ENCODE results near the gene PSMB1.
"Not testable (repeated sequence)": the region's sequence is repeated elsewhere in the genome, so short reads cannot be mapped to it uniquely, and the experiment has no call there.

PSMB1 gene

GRCh38 chr6:170529839-170530469 lies 23.2 kb downstream of the PSMB1 start:
- H3K4me3 ChIP-seq (replicated peaks; ENCODE audit: insufficient read depth, low read length) = no peak overlapping the region
- peak in 1 of 2 experiments; percentile 68 for DNase-seq (ENCODE audit: low read depth in 1 of 2, low spot score in 1 of 2)
- no peaks in the 10 kb centered on the region for H3K27me3 ChIP-seq (ENCODE audit: insufficient read depth, poor library complexity, severe bottlenecking)
- peak; percentile 87 for TF ChIP-seq CTCF (IDR thresholded peaks at IDR 0.05; ENCODE audit: insufficient read depth, low read length)
- no peak for TF ChIP-seq POLR2AphosphoS5 (IDR thresholded peaks at IDR 0.05; ENCODE audit: low read depth)
- H3K27ac ChIP-seq (replicated peaks) = no peak overlapping the region

GRCh38 chr6:170527995-170528394 lies 25.1 kb downstream of the PSMB1 start:
- DNase-seq (ENCODE audit: low read depth in 1 of 2, low spot score in 1 of 2); H3K27me3 ChIP-seq (ENCODE audit: insufficient read depth, poor library complexity, severe bottlenecking); H3K27ac ChIP-seq (replicated peaks); H3K4me3 ChIP-seq (replicated peaks; ENCODE audit: insufficient read depth, low read length): not testable (repeated sequence)

- Histone ChIP-seq H3K27me3 (ENCODE audit: insufficient read depth, poor library complexity, severe bottlenecking) (no peaks in the 10 kb centered on the region), H3K4me3 (replicated peaks; ENCODE audit: insufficient read depth, low read length) (no peak overlapping the region), H3K27ac (replicated peaks) (no peak overlapping the region)
- TF ChIP-seq REST (IDR thresholded peaks at IDR 0.05; ENCODE audit: insufficient replicate concordance, low read depth) = no peak
- TF ChIP-seq CTCF (IDR thresholded peaks at IDR 0.05; ENCODE audit: insufficient read depth, low read length) = no peak
- TF ChIP-seq POLR2AphosphoS5 (IDR thresholded peaks at IDR 0.05; ENCODE audit: low read depth) = no peak
- TF ChIP-seq GABPA (IDR thresholded peaks at IDR 0.05; ENCODE audit: low read depth) = no peak
- no peak for TF ChIP-seq SPI1 (IDR thresholded peaks at IDR 0.05; ENCODE audit: borderline replicate concordance, low read depth)
- DNase-seq (ENCODE audit: low read depth in 1 of 2, low spot score in 1 of 2) = no peak
Observed at GRCh38 chr6:170525795-170526194, 27.3 kb downstream of the PSMB1 start.

GRCh38 chr6:170524172-170524502 lies 29.0 kb downstream of the PSMB1 start:
- peaks cover 3% of the 10 kb centered on the region for H3K27me3 ChIP-seq (ENCODE audit: insufficient read depth, poor library complexity, severe bottlenecking)
- no peak for DNase-seq (ENCODE audit: low read depth in 1 of 2, low spot score in 1 of 2)
- TF ChIP-seq CTCF (IDR thresholded peaks at IDR 0.05; ENCODE audit: insufficient read depth, low read length) = no peak
- TF ChIP-seq GABPA (IDR thresholded peaks at IDR 0.05; ENCODE audit: low read depth) = no peak
- no peak for TF ChIP-seq REST (IDR thresholded peaks at IDR 0.05; ENCODE audit: insufficient replicate concordance, low read depth)
- no peak for TF ChIP-seq POLR2AphosphoS5 (IDR thresholded peaks at IDR 0.05; ENCODE audit: low read depth)
- no peak for TF ChIP-seq SPI1 (IDR thresholded peaks at IDR 0.05; ENCODE audit: borderline replicate concordance, low read depth)

More at GRCh38 chr6:170524172-170524502, 29.0 kb downstream of the PSMB1 start:
- no peak overlapping the region for H3K4me3 ChIP-seq (replicated peaks; ENCODE audit: insufficient read depth, low read length)
- H3K27ac ChIP-seq (replicated peaks) = no peak overlapping the region
